DND-41 (cell line): ENCODE results near the gene SLC7A6OS.

ENCODE experiments used
- ATAC-seq: fragments of 200-7000 bp; cut with Tn5 transposase; 3 replicates; pipeline ENCODE4 v1.9.1; 2021; ENCODE audit warnings: low read depth; ENCODE audit not compliant: insufficient read depth
- DNase-seq: peaks from one replicate; pipeline ENCODE4 v3.0.0-alpha.2; 2020
- H2AFZ ChIP-seq: 2 replicates; pipeline ENCODE4 v1.6.0; 2012; ENCODE audit warnings: low read depth, low read length
- H3K27ac ChIP-seq: 2 replicates; pipeline ENCODE4 v1.5.1; 2012; ENCODE audit warnings: low read length, inconsistent platforms
- H3K27me3 ChIP-seq: fragments of 200-600 bp; sonication (generic); 2 replicates; pipeline ENCODE4 v1.6.0; 2012; ENCODE audit warnings: low read length, mild to moderate bottlenecking, inconsistent platforms; ENCODE audit not compliant: insufficient read depth, poor library complexity
- H3K36me3 ChIP-seq: 2 replicates; pipeline ENCODE4 v1.5.1; 2012; ENCODE audit warnings: low read length, inconsistent platforms; ENCODE audit not compliant: insufficient read depth
- H3K4me1 ChIP-seq: 2 replicates; pipeline ENCODE4 v1.5.1; 2012; ENCODE audit warnings: mild to moderate bottlenecking, low read length; ENCODE audit not compliant: insufficient read depth
- H3K4me2 ChIP-seq: 2 replicates; pipeline ENCODE4 v1.6.0; 2012; ENCODE audit warnings: mild to moderate bottlenecking, moderate library complexity, low read length, inconsistent platforms; ENCODE audit not compliant: insufficient read depth
- H3K4me3 ChIP-seq, 2 experiments: fragments of 200-600 bp in 1 of 2; shearing (Covaris generic) in 1 of 2; 2 replicates each; pipeline ENCODE4 v1.5.1; 2012 to 2016; ENCODE audit warnings: inconsistent platforms in 2 of 2, low read length in 2 of 2, mild to moderate bottlenecking in 2 of 2, low read depth in 1 of 2, moderate library complexity in 1 of 2
- H3K79me2 ChIP-seq: 2 replicates; pipeline ENCODE4 v1.6.0; 2012; ENCODE audit warnings: low read length, inconsistent platforms; ENCODE audit not compliant: insufficient read depth
- H3K9ac ChIP-seq: 2 replicates; pipeline ENCODE4 v1.6.0; 2012; ENCODE audit warnings: low read depth, mild to moderate bottlenecking, inconsistent platforms, low read length, moderate library complexity
- H3K9me3 ChIP-seq: 2 replicates; pipeline ENCODE4 v1.5.1; 2012; ENCODE audit warnings: low read length, moderate library complexity, mild to moderate bottlenecking, inconsistent platforms; ENCODE audit not compliant: insufficient read depth, severe bottlenecking
- H4K20me1 ChIP-seq: 2 replicates; pipeline ENCODE4 v1.6.0; 2012; ENCODE audit warnings: low read length; ENCODE audit not compliant: insufficient read depth
- EZH2 ChIP-seq: IDR thresholded peaks from 3 replicates; pipeline ENCODE4 v1.6.1; 2012; ENCODE audit warnings: borderline replicate concordance, low read depth, mild to moderate bottlenecking, moderate library complexity, low read length, inconsistent platforms; ENCODE audit not compliant: severe bottlenecking
- TF ChIP-seq, protein P1 (sequence below): IDR thresholded peaks from 2 replicates; pipeline ENCODE4 v1.5.1; 2012; ENCODE audit warnings: borderline replicate concordance, low read length, moderate library complexity, mild to moderate bottlenecking; ENCODE audit not compliant: poor library complexity, severe bottlenecking; ENCODE audit errors: extremely low read depth

Gene SLC7A6OS

DNA sequence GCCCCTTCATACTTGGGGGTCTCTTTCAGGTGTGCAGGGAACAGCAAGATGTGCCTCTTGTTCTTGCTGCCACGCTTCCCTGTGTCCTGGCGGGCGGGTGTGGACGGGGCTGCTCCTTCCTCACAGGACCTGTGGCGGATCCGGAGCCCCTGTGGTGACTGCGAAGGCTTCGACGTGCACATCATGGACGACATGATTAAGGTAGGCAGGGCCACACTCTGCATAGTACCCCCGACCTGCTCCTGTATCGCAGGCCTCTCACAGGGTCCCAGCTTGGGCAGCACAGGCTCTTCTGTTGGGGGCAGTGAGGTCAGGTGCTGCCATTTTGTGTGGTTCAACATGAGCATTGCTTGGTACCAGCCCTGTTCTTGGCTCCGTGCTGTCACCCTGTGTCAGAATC is 42.6 kb upstream of the SLC7A6OS start:
- no peak for ATAC-seq

DNA sequence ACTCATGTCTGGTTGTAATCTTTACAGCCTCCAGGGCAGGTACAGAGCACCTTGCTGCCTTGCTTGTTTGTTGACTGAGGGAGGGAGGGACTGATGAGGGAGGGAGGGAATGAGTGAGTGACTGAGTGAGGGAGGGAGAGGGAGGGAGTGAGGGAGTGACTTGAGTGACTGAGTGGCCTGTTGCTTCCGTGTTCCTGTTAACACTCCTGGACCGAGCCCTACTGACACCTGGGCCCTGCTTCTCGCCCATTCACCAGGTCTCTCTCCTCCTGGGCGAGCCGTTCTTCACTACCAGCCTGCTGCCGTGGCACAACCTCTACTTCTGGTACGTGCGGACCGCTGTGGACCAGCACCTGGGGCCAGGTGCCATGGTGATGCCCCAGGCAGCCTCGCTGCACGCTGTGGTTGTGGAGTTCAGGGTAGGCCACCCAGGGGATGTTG is 41.3 kb upstream of the SLC7A6OS start:
- Histone ChIP-seq H3K4me3 (no peak overlapping the region), H3K36me3 (peaks cover 95% of the 10 kb centered on the region), H3K4me2 (no peak overlapping the region), H4K20me1 (peaks cover 7% of the 10 kb centered on the region; the same call in 1 of the 2 replicates), H3K79me2 (peaks cover 87% of the 10 kb centered on the region), H2AFZ (no peak overlapping the region), H3K4me1 (peaks cover 80% of the 10 kb centered on the region), H3K9me3 (no peaks in the 10 kb centered on the region), H3K27ac (peak overlapping the region; percentile 38), H3K9ac (no peak overlapping the region), H3K27me3 (no peaks in the 10 kb centered on the region)
- no peak for TF ChIP-seq EZH2
- TF ChIP-seq, protein P1, sequence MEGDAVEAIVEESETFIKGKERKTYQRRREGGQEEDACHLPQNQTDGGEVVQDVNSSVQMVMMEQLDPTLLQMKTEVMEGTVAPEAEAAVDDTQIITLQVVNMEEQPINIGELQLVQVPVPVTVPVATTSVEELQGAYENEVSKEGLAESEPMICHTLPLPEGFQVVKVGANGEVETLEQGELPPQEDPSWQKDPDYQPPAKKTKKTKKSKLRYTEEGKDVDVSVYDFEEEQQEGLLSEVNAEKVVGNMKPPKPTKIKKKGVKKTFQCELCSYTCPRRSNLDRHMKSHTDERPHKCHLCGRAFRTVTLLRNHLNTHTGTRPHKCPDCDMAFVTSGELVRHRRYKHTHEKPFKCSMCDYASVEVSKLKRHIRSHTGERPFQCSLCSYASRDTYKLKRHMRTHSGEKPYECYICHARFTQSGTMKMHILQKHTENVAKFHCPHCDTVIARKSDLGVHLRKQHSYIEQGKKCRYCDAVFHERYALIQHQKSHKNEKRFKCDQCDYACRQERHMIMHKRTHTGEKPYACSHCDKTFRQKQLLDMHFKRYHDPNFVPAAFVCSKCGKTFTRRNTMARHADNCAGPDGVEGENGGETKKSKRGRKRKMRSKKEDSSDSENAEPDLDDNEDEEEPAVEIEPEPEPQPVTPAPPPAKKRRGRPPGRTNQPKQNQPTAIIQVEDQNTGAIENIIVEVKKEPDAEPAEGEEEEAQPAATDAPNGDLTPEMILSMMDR = no peak
- no peak for DNase-seq
- ATAC-seq = no peak

More for the DNA sequence above, 42.6 kb upstream of the SLC7A6OS start:
- 0 out of 2 replicates have a peak overlapping the region, but pooled peaks have one; percentile 12 for H3K4me2 ChIP-seq
- peaks cover 80% of the 10 kb centered on the region for H3K4me1 ChIP-seq
- peaks cover 87% of the 10 kb centered on the region for H3K79me2 ChIP-seq
- H2AFZ ChIP-seq = no peak overlapping the region
- DNase-seq = peak; percentile 12
- no peak for TF ChIP-seq EZH2
- TF ChIP-seq, protein P1 = no peak
- H3K27me3 ChIP-seq = no peaks in the 10 kb centered on the region
- peak overlapping the region; percentile 100; the same call in 1 of the 2 replicates for H3K27ac ChIP-seq
- H3K36me3 ChIP-seq = peaks cover 95% of the 10 kb centered on the region
- H3K9me3 ChIP-seq = no peaks in the 10 kb centered on the region
- no peak overlapping the region for H3K4me3 ChIP-seq
- no peak overlapping the region for H3K9ac ChIP-seq
- peaks cover 13% of the 10 kb centered on the region; the same call in 1 of the 2 replicates for H4K20me1 ChIP-seq

DNA sequence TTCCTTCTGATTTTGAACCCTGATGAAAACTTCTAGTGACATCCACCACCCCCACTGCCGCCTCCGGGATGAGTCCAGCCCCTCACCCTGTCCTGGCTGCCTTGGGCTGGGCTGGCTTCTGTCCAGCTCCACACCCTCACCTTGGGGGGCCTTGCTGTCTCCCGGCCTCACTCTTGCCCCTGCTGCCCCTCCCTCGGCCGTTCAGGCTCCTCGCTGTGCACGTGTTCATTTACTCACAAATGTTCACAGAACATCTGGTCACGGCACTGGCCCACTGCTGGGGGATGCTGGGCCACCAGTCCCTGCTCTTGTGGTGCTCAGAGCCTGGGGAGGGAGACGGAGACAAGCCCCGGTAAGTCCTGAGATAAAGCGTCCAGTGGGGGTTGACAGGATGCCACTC is 40.7 kb upstream of the SLC7A6OS start:
- Histone ChIP-seq H3K4me3 (no peak overlapping the region), H3K36me3 (peaks cover 96% of the 10 kb centered on the region), H3K27me3 (no peaks in the 10 kb centered on the region), H4K20me1 (0 out of 2 replicates have a peak, but pooled peaks cover 3% of the 10 kb centered on the region), H3K4me1 (peaks cover 80% of the 10 kb centered on the region), H3K4me2 (no peak overlapping the region), H3K9me3 (no peaks in the 10 kb centered on the region), H2AFZ (no peak overlapping the region), H3K79me2 (peaks cover 87% of the 10 kb centered on the region), H3K9ac (no peak overlapping the region), H3K27ac (peak overlapping the region; percentile 38)
- DNase-seq (no peak), ATAC-seq (no peak)
- no peak for TF ChIP-seq EZH2
- TF ChIP-seq, protein P1 = no peak

DNA sequence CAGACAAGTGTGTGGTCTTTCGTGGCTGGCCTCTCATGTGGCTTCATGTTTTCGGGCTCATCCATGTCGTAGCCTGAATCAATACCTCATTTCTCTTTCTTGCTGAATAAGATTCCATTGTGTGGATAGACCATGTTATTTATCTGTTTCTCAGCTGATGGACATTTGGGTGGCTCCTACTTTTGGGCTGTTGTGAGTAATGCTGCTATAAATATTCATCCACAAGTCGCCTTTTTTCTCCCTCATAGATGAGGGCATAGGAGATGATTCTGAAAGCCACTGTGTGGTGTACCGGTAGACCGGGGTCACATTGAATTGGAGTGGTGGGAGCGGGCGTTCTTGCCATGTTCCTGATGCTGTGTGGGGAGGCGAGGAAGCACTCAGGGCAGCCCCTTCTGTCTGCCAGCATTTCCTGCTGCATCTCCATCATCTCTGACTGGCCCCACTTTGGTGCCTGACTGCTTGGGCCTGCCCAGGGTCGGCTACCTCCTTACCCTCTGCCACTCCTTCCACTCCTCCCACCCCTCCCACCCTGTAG is 40.1 kb upstream of the SLC7A6OS start:
- DNase-seq = no peak
- Histone ChIP-seq H3K36me3 (peaks cover 97% of the 10 kb centered on the region), H3K4me3 (no peak overlapping the region), H2AFZ (no peak overlapping the region), H3K9ac (no peak overlapping the region), H3K4me1 (peaks cover 82% of the 10 kb centered on the region), H3K4me2 (no peak overlapping the region), H3K9me3 (no peaks in the 10 kb centered on the region), H3K27me3 (no peaks in the 10 kb centered on the region), H3K79me2 (peaks cover 89% of the 10 kb centered on the region), H4K20me1 (0 out of 2 replicates have a peak, but pooled peaks cover 3% of the 10 kb centered on the region), H3K27ac (peak overlapping the region; percentile 41; the same call in 1 of the 2 replicates)
- no peak for ATAC-seq
- TF ChIP-seq, protein P1 = no peak
- TF ChIP-seq EZH2 = no peak
